Measurements from ENCODE around the gene MRGPRX3. TPM values are rescaled to one million over a fixed set of nuclear protein-coding genes. Genes with fewer than 3 reads are reported as not detected.

The MRGPRX3 gene
- polyA plus RNA-seq, 2 of the 4 experiments (the other 2 are of a cell fraction): not detected

GRCh38 chr11:18172666-18173065, 40.3 kb downstream of the MRGPRX3 start, which contains the start of gene MRGPRX4:
TSS of gene MRGPRX4 (plus strand) at chr11:18172837. CDS start at chr11:18173257, 420 bp downstream.
- no peak within 1 kb of the TSS for H3K4me3 ChIP-seq
- POLR2A ChIA-PET: no interaction called here
- H3K9me3 ChIP-seq: no peaks in the 10 kb centered on the region
- FAIRE-seq (no peak), DNase-seq (ENCODE audit: low read depth in 1 of 2, low spot score in 1 of 2) (no peak), ATAC-seq (no peak)
- no peak within 1 kb of the TSS for H3K4me2 ChIP-seq
- 47% methylated on average over 3 of the region's 3 CpGs for WGBS (ENCODE audit: missing lambda C conversion rate)
- no peak for TF ChIP-seq HOXB5 (CRISPR knock-in tag; IDR thresholded peaks at IDR 0.05)
- TF ChIP-seq POLR2AphosphoS2 (conservative IDR thresholded peaks at IDR 0.05; ENCODE audit: low read length): no peak
- no peak for TF ChIP-seq ELK1 (IDR thresholded peaks at IDR 0.05; ENCODE audit: low read depth, low read length)
- TF ChIP-seq GATA3 (IDR thresholded peaks at IDR 0.05; ENCODE audit: borderline replicate concordance): no peak
- TF ChIP-seq ZNF302 (CRISPR knock-in tag; IDR thresholded peaks at IDR 0.05): no peak
- no peak for TF ChIP-seq JUNB (IDR thresholded peaks at IDR 0.05)
- TF ChIP-seq HES2 (IDR thresholded peaks at IDR 0.05): no peak
- TF ChIP-seq FOXS1 (CRISPR knock-in tag; IDR thresholded peaks at IDR 0.05): no peak
- TF ChIP-seq JUN (IDR thresholded peaks at IDR 0.05): no peak
- no peak for TF ChIP-seq ZSCAN20 (CRISPR knock-in tag; IDR thresholded peaks at IDR 0.05)
- CTCF ChIA-PET: interaction anchor here (1.0 kb wide), 2 partner anchors 81 to 98 kb away, joined by 3 read pairs; no protein-coding TSS in a partner anchor
- no peaks in the 10 kb centered on the region for H3K4me1 ChIP-seq
- no peak within 1 kb of the TSS for H3K27ac ChIP-seq

- Histone ChIP-seq H3K4me2 (no peak overlapping the region), H3K27ac (no peak overlapping the region), H3K4me3 (no peak overlapping the region), H3K4me1 (no peaks in the 10 kb centered on the region), H3K9me3 (no peaks in the 10 kb centered on the region)
- CTCF ChIA-PET: no interaction called here
- DNase-seq (ENCODE audit: low read depth in 1 of 2, low spot score in 1 of 2) (no peak), FAIRE-seq (no peak), ATAC-seq (no peak)
- TF ChIP-seq FOSB (CRISPR knock-in tag; IDR thresholded peaks at IDR 0.05) (no peak), ATOH8 (CRISPR knock-in tag; IDR thresholded peaks at IDR 0.05; ENCODE audit: low read depth) (no peak), TP53 (CRISPR knock-in tag; IDR thresholded peaks at IDR 0.05) (no peak), MAZ (IDR thresholded peaks at IDR 0.05; ENCODE audit: borderline replicate concordance, low read depth, low read length) (no peak), PBX3 (IDR thresholded peaks at IDR 0.05) (no peak), NPAS2 (CRISPR knock-in tag; IDR thresholded peaks at IDR 0.05; ENCODE audit: borderline replicate concordance) (no peak)
- POLR2A ChIA-PET: no interaction called here
- WGBS (ENCODE audit: missing lambda C conversion rate): 70% methylated on average over 28 of the region's 28 CpGs
Observed at GRCh38 chr11:18173225-18173866, 41.0 kb downstream of the MRGPRX3 start.

Small RNAs within 50 kb of the gene (small RNA-seq; reads per million reads assigned to genes)
- 0 reads per million in 6 experiments for gene HIGD1AP5

Other genes starting within 250 kb of the MRGPRX3 start
- gene SERGEF, start 119.5 kb upstream of the MRGPRX3 start, polyA plus RNA-seq (2011; rRNA removed): 24.1 and 25.6 TPM in 2 replicates
- gene SERGEF, start 119.5 kb upstream of the MRGPRX3 start, polyA plus RNA-seq (2017; fragmentation: RNase III; extraction: RNeasy Plus Mini Kit Qiagen cat#74134 plus additional on column Dnase treatment): 17.2 to 20.7 TPM (median 20.1 TPM) in 3 replicates
- 0.22 and 0.34 TPM in 2 replicates for gene TPH1, start 86.3 kb upstream of the MRGPRX3 start, polyA plus RNA-seq (2011; rRNA removed)
- 0.08 to 0.09 TPM (median 0.09 TPM) in 3 replicates for gene TPH1, start 86.3 kb upstream of the MRGPRX3 start, polyA plus RNA-seq (2017; fragmentation: RNase III; extraction: RNeasy Plus Mini Kit Qiagen cat#74134 plus additional on column Dnase treatment)
- gene SAAL1, start 26.5 kb upstream of the MRGPRX3 start, polyA plus RNA-seq (2011; rRNA removed): 40.9 and 46.5 TPM in 2 replicates
- 56.0 to 60.0 TPM (median 56.3 TPM) in 3 replicates for gene SAAL1, start 26.5 kb upstream of the MRGPRX3 start, polyA plus RNA-seq (2017; fragmentation: RNase III; extraction: RNeasy Plus Mini Kit Qiagen cat#74134 plus additional on column Dnase treatment)
- not detected in 2 replicates for gene MRGPRX4, start 40.3 kb downstream of the MRGPRX3 start, polyA plus RNA-seq (2011; rRNA removed)
- not detected in 3 replicates for gene MRGPRX4, start 40.3 kb downstream of the MRGPRX3 start, polyA plus RNA-seq (2017; fragmentation: RNase III; extraction: RNeasy Plus Mini Kit Qiagen cat#74134 plus additional on column Dnase treatment)
- not detected in 2 replicates for gene SAA4, start 104.2 kb downstream of the MRGPRX3 start, polyA plus RNA-seq (2011; rRNA removed)
- gene SAA4, start 104.2 kb downstream of the MRGPRX3 start, polyA plus RNA-seq (2017; fragmentation: RNase III; extraction: RNeasy Plus Mini Kit Qiagen cat#74134 plus additional on column Dnase treatment): not detected in 3 replicates
- 0.09 and 0.13 TPM in 2 replicates for gene SAA2, start 116.1 kb downstream of the MRGPRX3 start, polyA plus RNA-seq (2011; rRNA removed)
- not detected in 3 replicates for gene SAA2, start 116.1 kb downstream of the MRGPRX3 start, polyA plus RNA-seq (2017; fragmentation: RNase III; extraction: RNeasy Plus Mini Kit Qiagen cat#74134 plus additional on column Dnase treatment)
- 0.29 TPM in 1 of 2 replicates, not detected in the other for gene SAA1, start 133.7 kb downstream of the MRGPRX3 start, polyA plus RNA-seq (2011; rRNA removed)
- gene SAA1, start 133.7 kb downstream of the MRGPRX3 start, polyA plus RNA-seq (2017; fragmentation: RNase III; extraction: RNeasy Plus Mini Kit Qiagen cat#74134 plus additional on column Dnase treatment): 0.37 to 0.64 TPM (median 0.44 TPM) in 3 replicates
- gene HPS5, start 189.6 kb downstream of the MRGPRX3 start, polyA plus RNA-seq (2011; rRNA removed): 29.1 and 30.2 TPM in 2 replicates
- 18.0 to 18.4 TPM (median 18.4 TPM) in 3 replicates for gene HPS5, start 189.6 kb downstream of the MRGPRX3 start, polyA plus RNA-seq (2017; fragmentation: RNase III; extraction: RNeasy Plus Mini Kit Qiagen cat#74134 plus additional on column Dnase treatment)
- gene GTF2H1, start 190.0 kb downstream of the MRGPRX3 start, polyA plus RNA-seq (2011; rRNA removed): 52.0 and 56.0 TPM in 2 replicates
- 36.3 to 39.4 TPM (median 38.8 TPM) in 3 replicates for gene GTF2H1, start 190.0 kb downstream of the MRGPRX3 start, polyA plus RNA-seq (2017; fragmentation: RNase III; extraction: RNeasy Plus Mini Kit Qiagen cat#74134 plus additional on column Dnase treatment)